DMS153 (cell line): ENCODE data around the gene ZSWIM1.
"Not testable (repeated sequence)": the region's sequence is repeated elsewhere in the genome, so short reads cannot be mapped to it uniquely, and the experiment has no call there.

ENCODE experiments used
- DNase-seq: peaks from one replicate; lab custom pipeline; 2025; lab: John Stamatoyannopoulos, UW

Gene ZSWIM1

GRCh38 chr20:45890077-45890984 is 9.3 kb downstream of the ZSWIM1 start:
- DNase-seq, result peak; percentile 33

GRCh38 chr20:45890985-45891983 is 10.3 kb downstream of the ZSWIM1 start, which contains the start of the genes CTSA and NEURL2:
TSS of gene CTSA (plus strand) at chr20:45891335. CDS start at chr20:45891569, 234 bp downstream.
TSS of gene NEURL2 (minus strand) at chr20:45891208. CDS start at chr20:45890991, 217 bp downstream.
- DNase-seq, result peak; percentile 53

GRCh38 chr20:45892049-45892825 is 11.2 kb downstream of the ZSWIM1 start:
- DNase-seq, result no peak

DNA sequence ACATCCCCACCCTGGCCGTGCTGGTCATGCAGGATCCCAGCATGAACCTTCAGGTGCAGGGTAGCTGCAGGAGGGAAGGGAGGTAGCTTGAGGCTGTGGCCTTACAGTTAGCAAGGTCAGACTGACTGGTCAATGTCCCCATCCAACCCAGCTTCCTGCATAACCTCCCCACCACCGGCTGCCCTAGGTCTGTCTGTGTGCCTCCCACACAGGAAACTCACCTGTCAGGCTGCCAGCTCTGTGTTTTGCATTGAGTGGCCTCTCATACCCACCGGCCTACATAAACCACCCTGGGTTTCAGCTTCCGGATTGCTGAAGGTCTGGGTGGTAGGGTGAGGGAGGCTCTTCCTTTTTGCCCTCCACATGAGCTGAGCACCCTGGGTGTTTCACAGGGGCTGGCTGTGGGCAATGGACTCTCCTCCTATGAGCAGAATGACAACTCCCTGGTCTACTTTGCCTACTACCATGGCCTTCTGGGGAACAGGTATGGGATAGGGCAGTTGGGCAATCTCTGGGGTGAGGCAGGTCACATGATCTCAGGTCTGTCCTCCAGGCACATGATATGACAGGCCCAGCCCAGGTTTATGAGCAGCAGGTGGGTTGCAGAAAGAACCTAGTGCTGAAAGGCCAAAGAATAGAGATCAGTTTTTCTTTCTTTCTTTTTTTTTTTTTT is 11.9 kb downstream of the ZSWIM1 start:
- no peak for DNase-seq

- no peak for DNase-seq
Measured at GRCh38 chr20:45893831-45894230, 12.8 kb downstream of the ZSWIM1 start.

GRCh38 chr20:45894797-45895196 is 13.8 kb downstream of the ZSWIM1 start:
- no peak for DNase-seq

DNA sequence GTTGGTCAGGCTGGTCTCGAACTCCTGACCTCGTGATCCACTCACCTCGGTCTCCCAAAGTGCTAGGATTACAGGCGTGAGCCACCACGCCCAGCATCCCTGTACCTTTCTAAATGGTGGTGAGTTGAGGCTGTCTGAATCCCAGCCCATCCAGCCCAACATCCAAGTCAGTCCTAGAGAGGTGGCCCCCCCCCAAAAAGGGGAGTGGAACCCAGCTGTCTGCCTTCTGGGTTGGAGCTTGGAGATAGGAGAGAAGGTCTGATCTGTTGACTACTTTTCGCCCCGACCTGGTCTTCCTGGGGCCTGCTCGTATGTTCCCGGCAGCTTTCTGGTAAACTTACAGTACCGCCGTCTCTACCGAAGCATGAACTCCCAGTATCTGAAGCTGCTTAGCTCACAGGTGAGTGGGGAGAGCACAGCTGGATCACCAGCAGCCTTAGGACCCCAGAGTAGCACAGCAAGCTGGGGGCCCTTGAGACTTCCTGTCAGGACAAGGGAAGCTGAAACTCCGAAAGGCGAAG is 15.7 kb downstream of the ZSWIM1 start:
- DNase-seq, result no peak

- no peak for DNase-seq
Measured at GRCh38 chr20:45897289-45897688, 16.3 kb downstream of the ZSWIM1 start.

DNA sequence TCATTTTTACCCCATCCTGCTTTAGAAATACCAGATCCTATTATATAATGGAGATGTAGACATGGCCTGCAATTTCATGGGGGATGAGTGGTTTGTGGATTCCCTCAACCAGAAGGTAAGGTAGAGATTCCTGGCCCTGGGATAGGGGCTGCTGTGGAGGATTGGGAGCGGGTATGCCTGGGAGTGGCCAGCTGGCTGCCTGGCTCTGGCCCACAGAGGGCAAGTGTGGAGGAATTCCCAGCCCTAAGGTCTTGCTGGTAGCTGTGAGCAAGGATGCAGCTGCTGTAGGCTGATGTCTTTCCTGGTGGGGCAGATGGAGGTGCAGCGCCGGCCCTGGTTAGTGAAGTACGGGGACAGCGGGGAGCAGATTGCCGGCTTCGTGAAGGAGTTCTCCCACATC is 16.7 kb downstream of the ZSWIM1 start:
- DNase-seq, result no peak

DNA sequence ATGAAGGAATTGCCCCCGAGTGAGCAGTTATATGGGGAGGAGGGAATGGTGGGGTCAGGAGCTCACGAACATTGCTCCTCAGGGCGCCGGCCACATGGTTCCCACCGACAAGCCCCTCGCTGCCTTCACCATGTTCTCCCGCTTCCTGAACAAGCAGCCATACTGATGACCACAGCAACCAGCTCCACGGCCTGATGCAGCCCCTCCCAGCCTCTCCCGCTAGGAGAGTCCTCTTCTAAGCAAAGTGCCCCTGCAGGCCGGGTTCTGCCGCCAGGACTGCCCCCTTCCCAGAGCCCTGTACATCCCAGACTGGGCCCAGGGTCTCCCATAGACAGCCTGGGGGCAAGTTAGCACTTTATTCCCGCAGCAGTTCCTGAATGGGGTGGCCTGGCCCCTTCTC is 17.3 kb downstream of the ZSWIM1 start:
- DNase-seq, result no peak

DNA sequence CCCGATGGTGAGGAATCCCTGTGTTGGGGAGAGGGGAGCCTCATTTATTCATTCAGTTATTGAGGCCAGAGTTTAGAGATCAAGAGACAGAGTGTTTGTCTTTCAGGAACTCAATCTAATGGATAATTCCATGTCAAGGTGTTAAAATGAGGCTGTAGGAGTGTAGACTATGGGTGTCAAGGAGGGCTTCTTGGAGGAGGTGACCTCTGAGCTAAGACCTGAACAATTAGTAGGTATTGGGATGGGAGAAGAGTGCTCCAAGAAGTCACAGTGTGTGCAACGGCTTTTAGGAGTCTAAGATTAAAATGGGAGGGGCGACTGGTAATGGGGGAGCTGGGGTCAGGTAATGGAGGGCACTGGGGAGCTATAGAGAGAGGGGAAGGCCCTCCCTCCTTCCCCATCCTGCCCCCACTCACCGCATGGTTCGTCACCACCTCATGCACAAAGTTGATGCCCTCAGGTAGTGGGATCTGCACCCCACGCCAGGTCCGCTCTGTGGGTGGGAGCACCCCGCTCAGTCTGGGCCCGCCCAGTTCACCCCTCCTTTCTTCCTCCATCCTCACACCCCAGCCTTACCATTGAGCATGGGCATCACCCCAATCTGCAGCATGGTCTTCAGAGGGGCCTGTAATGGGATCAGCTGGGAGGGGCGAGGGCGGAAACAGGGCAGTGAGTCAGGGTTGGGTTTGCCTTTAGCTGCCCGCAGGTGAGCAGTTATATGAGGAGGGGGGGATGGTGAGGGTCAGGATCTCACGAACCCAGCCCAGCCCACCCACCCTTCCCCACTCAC is 18.2 kb downstream of the ZSWIM1 start:
- no peak for DNase-seq

DNA sequence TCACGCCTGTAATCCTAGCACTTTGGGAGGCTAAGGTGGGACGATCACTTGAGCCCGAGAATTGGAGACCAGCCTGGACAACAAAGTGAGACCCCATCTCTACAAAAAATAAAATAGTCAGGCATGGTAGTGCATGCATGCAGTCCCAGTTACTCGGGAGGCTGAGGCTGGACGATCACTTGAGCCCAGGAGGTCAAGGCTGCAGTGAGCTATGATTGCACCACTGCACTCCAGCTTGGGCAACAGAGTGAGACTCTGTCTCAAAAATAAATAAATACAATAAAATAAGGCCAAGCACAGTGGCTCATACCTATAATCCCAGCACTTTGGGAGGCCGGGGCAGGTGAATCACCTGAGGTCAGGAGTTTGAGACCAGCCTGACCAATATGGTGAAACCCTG is 20.3 kb downstream of the ZSWIM1 start:
- DNase-seq, result not testable (repeated sequence)

GRCh38 chr20:45902199-45902701 is 21.2 kb downstream of the ZSWIM1 start:
- DNase-seq, result no peak

GRCh38 chr20:45904583-45905504 is 23.8 kb downstream of the ZSWIM1 start:
- DNase-seq, result no peak

DNA sequence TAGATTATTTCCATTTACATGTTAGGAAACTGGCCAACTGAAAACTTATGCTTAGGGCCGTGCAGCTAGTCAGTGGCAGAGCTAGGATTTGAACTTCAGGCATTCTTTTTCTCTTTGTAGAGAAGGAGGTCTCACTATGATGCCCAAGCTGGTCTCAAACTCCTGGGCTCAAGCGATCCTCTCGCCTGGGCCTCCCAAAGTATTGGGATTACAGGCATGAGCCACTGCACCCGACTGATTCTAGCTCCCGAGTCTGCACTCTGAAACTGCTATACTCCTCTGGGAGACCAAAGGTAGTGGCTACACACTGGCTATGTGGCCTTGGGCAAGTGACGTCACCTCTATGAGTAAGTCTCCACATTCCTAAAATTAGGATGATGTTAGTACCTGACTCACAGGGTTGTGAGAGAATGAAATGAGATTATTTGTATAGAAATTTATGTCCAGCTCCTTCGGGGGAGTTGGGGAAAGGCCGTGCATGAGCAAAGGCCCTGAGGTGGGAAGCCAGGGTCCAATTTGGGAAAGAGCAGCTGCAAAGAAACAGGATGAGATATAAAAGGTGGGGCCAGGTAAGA is 24.6 kb downstream of the ZSWIM1 start:
- DNase-seq, result no peak

DNA sequence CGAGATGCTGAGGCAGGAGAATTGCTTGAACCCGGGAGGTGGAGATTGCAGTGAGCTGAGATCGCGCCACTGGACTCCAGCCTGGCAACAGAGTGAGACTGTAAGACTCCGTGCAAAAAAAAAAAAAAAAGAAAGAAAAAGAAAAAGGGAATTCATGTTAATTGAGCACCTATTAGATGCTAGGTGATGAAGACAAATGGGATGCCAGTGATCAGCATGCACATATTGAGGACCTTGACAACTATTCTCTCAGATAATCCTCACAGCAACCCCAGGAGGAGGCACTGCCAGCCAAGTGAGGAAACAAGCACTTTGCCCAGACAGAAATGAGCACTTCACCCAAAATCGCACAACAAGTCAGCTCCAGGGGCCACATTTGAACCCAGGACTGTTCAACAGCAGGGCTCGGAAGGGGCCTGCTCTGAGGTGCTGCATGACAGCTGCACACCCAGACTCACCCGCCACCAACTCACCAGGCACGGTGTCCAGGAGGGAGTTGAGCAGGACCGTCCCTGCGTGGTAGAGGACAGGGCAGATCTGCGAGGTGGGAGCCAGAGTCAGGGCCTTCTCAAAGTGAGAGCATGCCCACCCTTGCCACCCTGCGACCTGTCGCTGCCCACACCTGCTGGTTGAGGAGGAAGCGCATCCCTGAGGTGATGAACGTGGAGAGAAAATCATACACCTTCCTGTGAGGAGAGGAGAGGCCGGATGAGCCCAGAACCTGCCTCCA is 26.4 kb downstream of the ZSWIM1 start:
- no peak for DNase-seq

- DNase-seq, result no peak
Measured at GRCh38 chr20:45908084-45908483, 27.1 kb downstream of the ZSWIM1 start.
